Activated CD4-positive, alpha-beta memory T cell treated with anti-CD3 and anti-CD28 coated beads, Interleukin-2, amount 10 ng/mL, durations not matched to agents 7 days and 5 days (primary cell): ENCODE results near the gene DGCR8. TPM values are rescaled to one million over a fixed set of nuclear protein-coding genes. Genes with fewer than 3 reads are reported as not detected.
"Not testable (repeated sequence)": the region's sequence is repeated elsewhere in the genome, so short reads cannot be mapped to it uniquely, and the experiment has no call there.

ENCODE experiments used
- CTCF ChIA-PET: fragments of 350-600 bp; sonication (Branson Sonifier 250); formaldehyde crosslinking; loops from one replicate; lab custom pipeline; 2021; ENCODE audit warnings: antibody characterized with exemption, inconsistent platforms; lab: Charles Lee
- POLR2A ChIA-PET: fragments of 350-600 bp; sonication (Branson Sonifier 250); formaldehyde crosslinking; loops from one replicate; lab custom pipeline; 2021; ENCODE audit warnings: antibody characterized with exemption; lab: Charles Lee
- DNase-seq: peaks from one replicate; pipeline ENCODE4 v3.0.0-alpha.2; 2020
- H3K27ac Mint-ChIP-seq: one replicate; pipeline ENCODE4 v1.8.0; 2021; ENCODE audit warnings: mild to moderate bottlenecking, mixed read lengths
- H3K27me3 Mint-ChIP-seq: one replicate; pipeline ENCODE4 v1.8.0; 2021; ENCODE audit warnings: mixed read lengths
- H3K36me3 Mint-ChIP-seq: one replicate; pipeline ENCODE4 v1.8.0; 2021; ENCODE audit warnings: low read depth, mixed read lengths
- H3K4me1 Mint-ChIP-seq: one replicate; pipeline ENCODE4 v1.8.0; 2021; ENCODE audit warnings: mixed read lengths
- H3K4me3 Mint-ChIP-seq: one replicate; pipeline ENCODE4 v1.8.0; 2021; ENCODE audit warnings: mild to moderate bottlenecking, mixed read lengths
- H3K9me3 Mint-ChIP-seq: one replicate; pipeline ENCODE4 v1.8.0; 2021; ENCODE audit warnings: mixed read lengths
- total RNA-seq, 2 experiments: library from RNA; stranded (reverse); gene quantifications; one replicate each; pipeline ENCODE4 v1.2.3, GENCODE V29; 2021

Gene DGCR8
- total RNA-seq, 2 experiments from 2014 or later = 40.4 to 41.1 TPM

DNA sequence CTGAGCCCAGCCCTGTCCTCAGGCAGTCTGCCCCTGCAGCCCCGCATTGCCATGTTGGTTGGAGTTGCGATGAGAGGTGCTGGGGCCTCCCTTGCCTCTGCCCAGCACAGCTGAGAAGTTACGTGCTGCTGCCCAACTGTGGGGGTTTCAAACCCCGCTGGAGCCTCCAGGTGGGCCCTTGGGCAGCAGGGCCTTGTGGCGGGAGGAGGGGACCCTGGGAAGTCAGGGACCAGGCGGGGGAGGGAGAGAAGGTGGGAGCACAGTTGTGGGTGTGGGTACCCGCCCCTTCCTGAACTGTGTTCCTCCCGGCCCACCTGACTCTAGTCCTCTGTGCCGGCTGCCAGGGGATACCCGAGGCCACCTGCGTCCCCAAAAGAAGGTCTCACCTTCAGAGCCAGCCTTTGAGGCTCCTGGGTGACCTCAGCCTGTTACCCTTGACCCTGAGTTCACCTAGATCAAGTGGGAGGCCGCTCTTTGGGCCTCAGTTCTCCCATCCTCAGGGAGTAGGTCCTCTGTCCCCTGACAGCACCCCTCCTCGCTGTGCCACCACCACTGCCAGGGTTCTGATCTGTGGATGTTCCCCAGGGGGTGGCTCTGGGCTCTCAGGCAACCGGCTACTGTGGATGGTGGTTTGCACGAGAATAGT is 78.5 kb downstream of the DGCR8 start:
- no peaks in the 10 kb centered on the region for H3K27me3 Mint-ChIP-seq
- no peaks in the 10 kb centered on the region for H3K9me3 Mint-ChIP-seq
- ChIA-PET CTCF (interaction anchor here (2.6 kb wide), 1 partner anchor 128 kb away, joined by 6 read pairs; no protein-coding TSS in a partner anchor), POLR2A (no interaction called here)
- H3K36me3 Mint-ChIP-seq = no peaks in the 10 kb centered on the region
- H3K4me3 Mint-ChIP-seq = no peak overlapping the region
- H3K4me1 Mint-ChIP-seq = no peaks in the 10 kb centered on the region
- no peak overlapping the region for H3K27ac Mint-ChIP-seq
- no peak for DNase-seq

- Mint-ChIP-seq H3K9me3 (no peaks in the 10 kb centered on the region), H3K4me3 (no peak overlapping the region), H3K27ac (no peak overlapping the region), H3K27me3 (no peaks in the 10 kb centered on the region), H3K36me3 (no peaks in the 10 kb centered on the region), H3K4me1 (no peaks in the 10 kb centered on the region)
- no peak for DNase-seq
- POLR2A ChIA-PET = no interaction called here
- CTCF ChIA-PET = interaction anchor here (1.0 kb wide), 1 partner anchor 127 kb away, joined by 3 read pairs; no protein-coding TSS in a partner anchor
These were observed 79.0 kb downstream of the DGCR8 start for GRCh38 chr22:20159076-20159475.

DNA sequence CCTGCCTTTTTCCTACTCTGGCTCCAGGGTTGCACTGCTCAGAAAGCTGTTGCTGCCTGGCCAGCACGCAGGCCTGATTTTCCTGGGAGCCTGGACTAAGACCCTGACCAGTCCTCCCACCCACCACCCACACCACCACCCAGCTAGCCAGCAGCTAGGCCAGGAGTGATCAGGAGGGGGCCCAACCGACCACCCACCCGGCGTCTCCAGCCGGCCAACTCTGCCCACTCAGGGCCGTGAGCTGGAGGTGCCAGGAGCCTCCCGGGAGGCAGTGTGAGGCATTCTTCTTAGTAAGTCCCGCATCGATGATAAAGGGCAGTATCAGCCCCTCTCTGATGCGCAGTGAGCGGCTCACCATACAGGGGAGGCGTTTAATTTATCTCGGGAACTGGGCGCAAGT is 79.5 kb downstream of the DGCR8 start:
- H3K36me3 Mint-ChIP-seq, H3K4me1 Mint-ChIP-seq, H3K9me3 Mint-ChIP-seq, H3K27ac Mint-ChIP-seq, H3K4me3 Mint-ChIP-seq, DNase-seq, H3K27me3 Mint-ChIP-seq, POLR2A ChIA-PET: not testable (repeated sequence)
- CTCF ChIA-PET = interaction anchor here (1.0 kb wide), 1 partner anchor 127 kb away, joined by 3 read pairs; no protein-coding TSS in a partner anchor

GRCh38 chr22:20160041-20160440 is 80.0 kb downstream of the DGCR8 start:
- Mint-ChIP-seq H3K36me3 (peaks cover 2% of the 10 kb centered on the region), H3K27me3 (no peaks in the 10 kb centered on the region), H3K4me1 (no peaks in the 10 kb centered on the region), H3K4me3 (no peak overlapping the region), H3K27ac (no peak overlapping the region), H3K9me3 (peaks cover 3% of the 10 kb centered on the region)
- ChIA-PET CTCF (interaction anchor here (1.0 kb wide), 1 partner anchor 126 kb away, joined by 3 read pairs; no protein-coding TSS in a partner anchor), POLR2A (no interaction called here)
- DNase-seq = no peak

Other genes with a start within 250 kb of the DGCR8 start
- gene GNB1L, start 225.4 kb upstream of the DGCR8 start, total RNA-seq = 1 to 10 TPM; 7.4 to 8.7 TPM
- gene RTL10, start 225.4 kb upstream of the DGCR8 start, total RNA-seq = 10 to 100 TPM; 13.3 to 13.5 TPM
- 10 to 100 TPM; 78.7 to 79.3 TPM for gene COMT, start 138.5 kb upstream of the DGCR8 start, total RNA-seq
- gene TXNRD2, start 138.4 kb upstream of the DGCR8 start, total RNA-seq = 10 to 100 TPM; 18.9 to 19.1 TPM
- under 1 TPM; 0.58 to 0.71 TPM for gene ARVCF, start 63.4 kb upstream of the DGCR8 start, total RNA-seq
- gene TANGO2, start 59.1 kb upstream of the DGCR8 start, total RNA-seq = 10 to 100 TPM; 39.1 to 44.5 TPM
- 100 to 1,000 TPM; 176 to 181 TPM for gene RANBP1, start 35.9 kb downstream of the DGCR8 start, total RNA-seq
- 10 to 100 TPM; 71.8 to 75.2 TPM for gene TRMT2A, start 37.0 kb downstream of the DGCR8 start, total RNA-seq
- 10 to 100 TPM; 44.2 to 48.3 TPM for gene ZDHHC8, start 51.6 kb downstream of the DGCR8 start, total RNA-seq
- gene CCDC188, start 70.8 kb downstream of the DGCR8 start, total RNA-seq = under 1 TPM; 0.33 to 0.76 TPM
- 1 to 10 TPM; 2.3 to 3.1 TPM for gene RTN4R, start 188.1 kb downstream of the DGCR8 start, total RNA-seq
- 10 to 100 TPM; 40.8 to 41.1 TPM for gene DGCR6L, start 239.8 kb downstream of the DGCR8 start, total RNA-seq